HCT116 (cell line): ENCODE data around the gene FYCO1. TPM values are rescaled to one million over a fixed set of nuclear protein-coding genes. Genes with fewer than 3 reads are reported as not detected.

Experiments used
- ATAC-seq: fragments of 200-7000 bp; cut with Tn5 transposase; 2 replicates; pipeline ENCODE4 v1.9.1; 2020; ENCODE audit warnings: mild to moderate bottlenecking, moderate library complexity
- BruUV-seq: library from RNA; stranded (reverse); fragments of 400-500 nt; replicated peaks from 2 replicates; lab custom pipeline; 2021; lab: Mats Ljungman, UMichigan
- CTCF ChIA-PET: fragments of 300-600 bp; sonication (Branson Sonifier 250); formaldehyde crosslinking; loops from one replicate; lab custom pipeline; 2021; ENCODE audit warnings: antibody characterized with exemption; lab: Charles Lee
- POLR2A ChIA-PET: fragments of 300-600, 350-600 bp; sonication (Branson Sonifier 250); formaldehyde crosslinking; loops from one replicate; lab custom pipeline; 2021; ENCODE audit warnings: antibody characterized with exemption; lab: Charles Lee
- RAD21 ChIA-PET, 2 experiments: fragments of 300-600 bp; sonication (Branson Sonifier 250); formaldehyde crosslinking; loops; one replicate each; lab custom pipeline; 2023; ENCODE audit warnings: low total read pairs in 2 of 2; ENCODE audit not compliant: uncharacterized antibody in 2 of 2, unreplicated experiment in 2 of 2, low non-redundant PET in 1 of 2; lab: Charles Lee
- DNase-seq: peaks from one replicate; pipeline ENCODE4 v3.0.0-alpha.2; 2010; ENCODE audit warnings: low read depth, low spot score
- H2AFZ ChIP-seq: fragments of 200-600 bp; shearing (Covaris generic), sonication (generic); 2 replicates; pipeline ENCODE4 v1.6.1; 2017; ENCODE audit warnings: low read depth, mixed run types, mixed read lengths, antibody characterized with exemption, low read length; ENCODE audit not compliant: poor library complexity, severe bottlenecking
- H3K27ac ChIP-seq: 2 replicates; pipeline ENCODE4 v1.5.1; 2012; ENCODE audit warnings: low read depth, low read length
- H3K27me3 ChIP-seq: fragments of 200-600 bp; sonication (generic); 2 replicates; pipeline ENCODE4 v1.6.1; 2016; ENCODE audit warnings: mixed run types, low read length, mixed read lengths; ENCODE audit not compliant: insufficient read depth
- H3K36me3 ChIP-seq, 2 experiments: fragments of 200-500 bp in 1 of 2; fragments of 200-600 bp in 1 of 2; sonication (Bioruptor generic) in 1 of 2; sonication (generic) in 1 of 2; 2 replicates each; pipeline versions ENCODE4 v1.5.1 to v1.6.1; 2014 to 2016; ENCODE audit warnings: low read length in 2 of 2, inconsistent platforms in 1 of 2, mixed read lengths in 1 of 2, mixed run types in 1 of 2; ENCODE audit not compliant: insufficient read depth in 2 of 2, control insufficient read depth in 1 of 2
- H3K4me1 ChIP-seq, 2 experiments: fragments of 200-600 bp in 1 of 2; sonication (generic) in 1 of 2; 2 replicates each; pipeline versions ENCODE4 v1.5.1 to v1.6.1; 2012 to 2017; ENCODE audit warnings: low read length in 2 of 2, inconsistent platforms in 1 of 2, mild to moderate bottlenecking in 1 of 2, mixed read lengths in 1 of 2, mixed run types in 1 of 2, moderate library complexity in 1 of 2; ENCODE audit not compliant: insufficient read depth in 2 of 2, control insufficient read depth in 1 of 2
- H3K4me2 ChIP-seq: fragments of 200-600 bp; sonication (generic); 2 replicates; pipeline ENCODE4 v1.6.1; 2017; ENCODE audit warnings: mixed run types, low read length, mixed read lengths
- H3K4me3 ChIP-seq, 2 experiments: fragments of 200-600 bp in 1 of 2; sonication (generic) in 1 of 2; replicated peaks in 1 of 2; 2 replicates each; pipeline ENCODE4 v1.5.1; 2011 to 2016; ENCODE audit warnings: low read length in 2 of 2, control low read depth in 1 of 2, low read depth in 1 of 2, mild to moderate bottlenecking in 1 of 2, mixed read lengths in 1 of 2, mixed run types in 1 of 2
- H3K79me2 ChIP-seq: fragments of 200-600 bp; sonication (generic); 2 replicates; pipeline ENCODE4 v1.6.1; 2017; ENCODE audit warnings: mild to moderate bottlenecking, mixed run types, low read length, moderate library complexity, mixed read lengths; ENCODE audit not compliant: insufficient read depth
- H3K9ac ChIP-seq: fragments of 200-600 bp; sonication (generic); 2 replicates; pipeline ENCODE4 v1.6.1; 2016; ENCODE audit warnings: low read length, mixed read lengths
- H3K9me2 ChIP-seq: fragments of 200-600 bp; sonication (generic), shearing (Covaris generic); 2 replicates; pipeline ENCODE4 v1.6.1; 2017; ENCODE audit warnings: mixed run types, mild to moderate bottlenecking, moderate library complexity; ENCODE audit not compliant: insufficient read depth
- H3K9me3 ChIP-seq, 2 experiments: fragments of 200-500 bp in 1 of 2; fragments of 200-600 bp in 1 of 2; sonication (Bioruptor generic) in 1 of 2; sonication (generic) in 1 of 2; 2 replicates each; pipeline ENCODE4 v1.6.1; 2014 to 2017; ENCODE audit warnings: low read length in 2 of 2, mixed read lengths in 2 of 2, inconsistent platforms in 1 of 2, low read depth in 1 of 2, mild to moderate bottlenecking in 1 of 2, mixed run types in 1 of 2, moderate library complexity in 1 of 2; ENCODE audit not compliant: control insufficient read depth in 1 of 2, insufficient read depth in 1 of 2
- H4K20me1 ChIP-seq: fragments of 200-600 bp; sonication (generic), shearing (Covaris generic); 2 replicates; pipeline ENCODE4 v1.6.1; 2017; ENCODE audit warnings: mixed run types, mild to moderate bottlenecking, moderate library complexity; ENCODE audit not compliant: insufficient read depth
- CBX3 ChIP-seq: IDR thresholded peaks from 2 replicates; pipeline ENCODE4 v1.6.1; 2012; ENCODE audit warnings: low read depth
- CEBPB ChIP-seq: IDR thresholded peaks from 2 replicates; pipeline ENCODE4 v1.6.1; 2012; ENCODE audit warnings: low read depth
- EGR1 ChIP-seq: IDR thresholded peaks from 2 replicates; pipeline ENCODE4 v1.6.1; 2012; ENCODE audit warnings: low read depth
- ELF1 ChIP-seq: IDR thresholded peaks from 2 replicates; pipeline ENCODE4 v1.6.1; 2012; ENCODE audit warnings: low read depth, borderline replicate concordance
- POLR2AphosphoS5 ChIP-seq: IDR thresholded peaks from 2 replicates; pipeline ENCODE4 v1.6.1; 2011; ENCODE audit warnings: mild to moderate bottlenecking, low read depth, low read length, moderate library complexity
- RAD21 ChIP-seq: IDR thresholded peaks from 2 replicates; pipeline ENCODE4 v1.6.1; 2012; ENCODE audit warnings: low read depth, mild to moderate bottlenecking
- SP1 ChIP-seq: IDR thresholded peaks from 2 replicates; pipeline ENCODE4 v1.6.1; 2012; ENCODE audit warnings: low read depth
- ZNF274 ChIP-seq: fragments of 200-500 bp; sonication (Bioruptor generic); IDR thresholded peaks from 2 replicates; pipeline ENCODE4 v1.6.1; 2014; ENCODE audit warnings: mild to moderate bottlenecking, low read depth, low read length, inconsistent platforms
- intact Hi-C: fragments of 100-400 bp; cut with micrococcal nuclease; formaldehyde crosslinking; loops from 2 replicates; pipeline ENCODE4 v1.10.0; 2022
- total RNA-seq: library from RNA; stranded (reverse); gene quantifications from one replicate; pipeline ENCODE4 v1.2.1, GENCODE V29; 2021; ENCODE audit not compliant: unreplicated experiment
- TF ChIP-seq, protein P1 (sequence below): IDR thresholded peaks from 2 replicates; pipeline ENCODE4 v1.6.1; 2012
- TF ChIP-seq, protein P2 (sequence below): IDR thresholded peaks from 2 replicates; pipeline ENCODE4 v1.6.1; 2012; ENCODE audit warnings: low read depth
- TF ChIP-seq, protein P3 (sequence below): IDR thresholded peaks from 2 replicates; pipeline ENCODE4 v1.6.1; 2012

The FYCO1 gene
- total RNA-seq, 1 experiment from 2014 or later, result 15.8 TPM

DNA sequence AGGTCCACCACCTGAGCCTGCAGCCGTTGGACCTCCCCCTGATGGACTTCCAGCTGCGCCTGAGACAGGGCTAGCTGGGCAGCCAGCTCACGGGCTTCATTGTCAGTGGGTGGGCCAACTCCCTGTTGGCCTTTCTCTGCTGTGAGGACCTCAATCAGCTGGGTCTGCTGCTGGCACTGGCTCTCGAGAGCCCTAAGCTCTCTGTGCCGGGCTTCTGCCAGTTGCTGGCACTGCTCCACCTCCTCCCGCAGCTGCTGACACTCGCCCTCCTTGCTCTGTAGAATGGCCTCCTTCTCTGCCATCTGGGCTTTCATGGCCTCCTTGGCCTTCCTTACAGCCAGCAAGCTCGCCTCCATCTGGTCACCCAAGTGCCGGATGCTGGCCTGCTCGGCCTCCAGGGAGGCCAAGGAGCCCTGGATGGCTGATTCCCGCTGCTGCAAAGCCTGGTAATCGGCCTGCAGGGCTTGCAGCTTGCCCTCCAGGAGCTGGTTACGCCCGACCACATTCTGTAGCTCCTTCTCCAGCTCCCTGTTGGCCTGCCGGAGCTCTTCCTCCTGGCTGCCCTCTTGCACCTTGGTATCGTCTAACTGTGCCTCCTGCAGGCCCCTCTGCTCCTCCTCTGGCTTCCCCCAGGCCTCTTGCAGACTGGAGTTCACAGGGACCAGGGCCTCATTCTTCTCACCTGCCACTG, 28.5 kb downstream of the FYCO1 start:
- H3K9me3 ChIP-seq, result no peaks in the 10 kb centered on the region
- intact Hi-C loops, result no loop called here
- ChIA-PET RAD21 (no interaction called here), POLR2A (no interaction called here), CTCF (no interaction called here)
- TF ChIP-seq EGR1 (no peak), POLR2AphosphoS5 (no peak), RAD21 (no peak), ZNF274 (no peak), CEBPB (no peak), CBX3 (no peak), ELF1 (no peak), SP1 (no peak)
- TF ChIP-seq, protein P1, sequence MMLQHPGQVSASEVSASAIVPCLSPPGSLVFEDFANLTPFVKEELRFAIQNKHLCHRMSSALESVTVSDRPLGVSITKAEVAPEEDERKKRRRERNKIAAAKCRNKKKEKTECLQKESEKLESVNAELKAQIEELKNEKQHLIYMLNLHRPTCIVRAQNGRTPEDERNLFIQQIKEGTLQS, result no peak
- TF ChIP-seq, protein P2, sequence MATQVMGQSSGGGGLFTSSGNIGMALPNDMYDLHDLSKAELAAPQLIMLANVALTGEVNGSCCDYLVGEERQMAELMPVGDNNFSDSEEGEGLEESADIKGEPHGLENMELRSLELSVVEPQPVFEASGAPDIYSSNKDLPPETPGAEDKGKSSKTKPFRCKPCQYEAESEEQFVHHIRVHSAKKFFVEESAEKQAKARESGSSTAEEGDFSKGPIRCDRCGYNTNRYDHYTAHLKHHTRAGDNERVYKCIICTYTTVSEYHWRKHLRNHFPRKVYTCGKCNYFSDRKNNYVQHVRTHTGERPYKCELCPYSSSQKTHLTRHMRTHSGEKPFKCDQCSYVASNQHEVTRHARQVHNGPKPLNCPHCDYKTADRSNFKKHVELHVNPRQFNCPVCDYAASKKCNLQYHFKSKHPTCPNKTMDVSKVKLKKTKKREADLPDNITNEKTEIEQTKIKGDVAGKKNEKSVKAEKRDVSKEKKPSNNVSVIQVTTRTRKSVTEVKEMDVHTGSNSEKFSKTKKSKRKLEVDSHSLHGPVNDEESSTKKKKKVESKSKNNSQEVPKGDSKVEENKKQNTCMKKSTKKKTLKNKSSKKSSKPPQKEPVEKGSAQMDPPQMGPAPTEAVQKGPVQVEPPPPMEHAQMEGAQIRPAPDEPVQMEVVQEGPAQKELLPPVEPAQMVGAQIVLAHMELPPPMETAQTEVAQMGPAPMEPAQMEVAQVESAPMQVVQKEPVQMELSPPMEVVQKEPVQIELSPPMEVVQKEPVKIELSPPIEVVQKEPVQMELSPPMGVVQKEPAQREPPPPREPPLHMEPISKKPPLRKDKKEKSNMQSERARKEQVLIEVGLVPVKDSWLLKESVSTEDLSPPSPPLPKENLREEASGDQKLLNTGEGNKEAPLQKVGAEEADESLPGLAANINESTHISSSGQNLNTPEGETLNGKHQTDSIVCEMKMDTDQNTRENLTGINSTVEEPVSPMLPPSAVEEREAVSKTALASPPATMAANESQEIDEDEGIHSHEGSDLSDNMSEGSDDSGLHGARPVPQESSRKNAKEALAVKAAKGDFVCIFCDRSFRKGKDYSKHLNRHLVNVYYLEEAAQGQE, result no peak
- TF ChIP-seq, protein P3, sequence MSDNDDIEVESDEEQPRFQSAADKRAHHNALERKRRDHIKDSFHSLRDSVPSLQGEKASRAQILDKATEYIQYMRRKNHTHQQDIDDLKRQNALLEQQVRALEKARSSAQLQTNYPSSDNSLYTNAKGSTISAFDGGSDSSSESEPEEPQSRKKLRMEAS, result no peak
- H3K9ac ChIP-seq, result no peak overlapping the region
- no peak overlapping the region for H3K4me2 ChIP-seq
- ATAC-seq (no peak), DNase-seq (no peak)
- H3K36me3 ChIP-seq, result peaks cover 0 to 13% of the 10 kb centered on the region in 2 experiments
- H3K79me2 ChIP-seq, result no peaks in the 10 kb centered on the region
- no peak overlapping the region for H2AFZ ChIP-seq
- H3K9me2 ChIP-seq, result no peaks in the 10 kb centered on the region
- H3K27ac ChIP-seq, result no peak overlapping the region
- no TSS peak for BruUV-seq
- H3K4me3 ChIP-seq, result no peak overlapping the region
- no peaks in the 10 kb centered on the region for H4K20me1 ChIP-seq
- no peaks in the 10 kb centered on the region for H3K4me1 ChIP-seq
- H3K27me3 ChIP-seq, result no peaks in the 10 kb centered on the region
